Neural progenitor cell (in vitro differentiated cells): ENCODE data around the gene PIGL. TPM values are rescaled to one million over a fixed set of nuclear protein-coding genes. Genes with fewer than 3 reads are reported as not detected.

ENCODE experiments used
- DNase-seq: peaks from one replicate; pipeline ENCODE4 v3.0.0-alpha.2; 2016; ENCODE audit warnings: low spot score
- H2AFZ ChIP-seq: fragments of 200-600 bp; sonication (generic); replicated peaks from 2 replicates; pipeline ENCODE4 v1.6.1; 2016; ENCODE audit warnings: antibody characterized with exemption
- H3F3A ChIP-seq: fragments of 200-600 bp; sonication (generic); 2 replicates; pipeline ENCODE4 v1.6.1; 2016; ENCODE audit warnings: antibody characterized with exemption, low read depth
- H3K27ac ChIP-seq: fragments of 200-600 bp; sonication (generic); 2 replicates; pipeline ENCODE4 v1.5.1; 2016; ENCODE audit warnings: mild to moderate bottlenecking
- H3K27me3 ChIP-seq: fragments of 200-600 bp; sonication (generic); 2 replicates; pipeline ENCODE4 v1.6.1; 2016; ENCODE audit warnings: mild to moderate bottlenecking, moderate library complexity
- H3K36me3 ChIP-seq: fragments of 200-600 bp; sonication (generic); 2 replicates; pipeline ENCODE4 v1.5.1; 2016
- H3K4me1 ChIP-seq: fragments of 200-600 bp; sonication (generic); 2 replicates; pipeline ENCODE4 v1.6.1; 2016; ENCODE audit warnings: mixed run types
- H3K4me2 ChIP-seq: fragments of 200-600 bp; sonication (generic); 2 replicates; pipeline ENCODE4 v1.6.1; 2016
- H3K4me3 ChIP-seq: fragments of 200-600 bp; sonication (generic); 2 replicates; pipeline ENCODE4 v1.5.1; 2016
- H3K79me2 ChIP-seq: fragments of 200-600 bp; sonication (generic); 2 replicates; pipeline ENCODE4 v1.6.1; 2016; ENCODE audit warnings: low read depth
- H3K9ac ChIP-seq: fragments of 200-600 bp; sonication (generic); 2 replicates; pipeline ENCODE4 v1.6.1; 2016
- H3K9me3 ChIP-seq: fragments of 200-600 bp; sonication (generic); 2 replicates; pipeline ENCODE4 v1.5.1; 2016; ENCODE audit warnings: low read depth
- H4K20me1 ChIP-seq: fragments of 200-600 bp; sonication (generic); 2 replicates; pipeline ENCODE4 v1.6.1; 2016; ENCODE audit warnings: low read depth
- H3K27ac Mint-ChIP-seq: 3 replicates; pipeline ENCODE4 v1.8.0; 2021; ENCODE audit warnings: mixed read lengths
- H3K27me3 Mint-ChIP-seq: 2 replicates; pipeline ENCODE4 v1.8.0; 2022; ENCODE audit warnings: low read depth, mild to moderate bottlenecking, inconsistent platforms, moderate library complexity, mixed read lengths; ENCODE audit not compliant: insufficient read depth
- H3K36me3 Mint-ChIP-seq: 3 replicates; pipeline ENCODE4 v1.8.0; 2021; ENCODE audit warnings: mixed read lengths
- H3K4me1 Mint-ChIP-seq: 3 replicates; pipeline ENCODE4 v1.8.0; 2021; ENCODE audit warnings: mixed read lengths
- H3K4me3 Mint-ChIP-seq: 3 replicates; pipeline ENCODE4 v1.8.0; 2021; ENCODE audit warnings: mild to moderate bottlenecking, moderate library complexity, mixed read lengths
- H3K9me3 Mint-ChIP-seq: 3 replicates; pipeline ENCODE4 v1.8.0; 2020; ENCODE audit warnings: mixed read lengths
- EZH2 ChIP-seq: fragments of 200-600 bp; sonication (generic); IDR thresholded peaks from 2 replicates; pipeline ENCODE4 v1.6.1; 2017; ENCODE audit warnings: antibody characterized with exemption, mild to moderate bottlenecking, moderate library complexity
- EZH2phosphoT487 ChIP-seq: fragments of 200-600 bp; sonication (generic); IDR thresholded peaks from 2 replicates; pipeline ENCODE4 v1.6.1; 2017; ENCODE audit warnings: antibody characterized with exemption
- total RNA-seq: library from RNA; depleted of rRNA; stranded (reverse); fragments of >200 nt; gene quantifications from 2 replicates; pipeline ENCODE4 v1.2.3, GENCODE V29; 2015; ENCODE audit warnings: low replicate concordance
- TF ChIP-seq, protein P1 (sequence below): fragments of 200-600 bp; sonication (generic); IDR thresholded peaks from 2 replicates; pipeline ENCODE4 v1.5.1; 2017; ENCODE audit warnings: antibody characterized with exemption, mild to moderate bottlenecking

Gene PIGL
- total RNA-seq, 1 donor from 2014 or later: 57.0 TPM

DNA sequence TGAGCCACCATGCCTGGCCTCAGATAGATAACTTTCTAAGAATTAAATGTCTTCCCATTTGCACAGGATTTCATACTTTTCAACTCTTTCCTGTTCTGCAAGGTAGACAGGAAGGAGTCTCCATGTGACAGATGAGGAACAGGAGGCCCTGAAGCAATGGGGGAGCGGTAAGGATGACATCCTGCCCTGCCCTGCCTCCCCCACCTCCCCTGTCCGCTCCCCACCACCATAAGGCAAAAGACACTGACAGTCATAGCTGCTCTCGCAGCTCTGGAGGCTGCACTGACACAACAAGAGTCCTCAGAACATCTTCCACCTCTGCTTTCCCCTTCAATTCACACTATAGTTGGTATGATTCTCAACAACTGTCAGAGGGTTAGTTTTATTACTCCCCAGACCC lies 126.6 kb downstream of the PIGL start:
- Mint-ChIP-seq H3K4me3 (no peak overlapping the region), H3K36me3 (peaks cover 30% of the 10 kb centered on the region), H3K27me3 (peaks cover 2% of the 10 kb centered on the region), H3K27ac (no peak overlapping the region), H3K9me3 (no peaks in the 10 kb centered on the region), H3K4me1 (no peaks in the 10 kb centered on the region)
- H3K4me2 ChIP-seq: no peak overlapping the region
- TF ChIP-seq EZH2phosphoT487 (no peak), EZH2 (no peak)
- TF ChIP-seq, protein P1, sequence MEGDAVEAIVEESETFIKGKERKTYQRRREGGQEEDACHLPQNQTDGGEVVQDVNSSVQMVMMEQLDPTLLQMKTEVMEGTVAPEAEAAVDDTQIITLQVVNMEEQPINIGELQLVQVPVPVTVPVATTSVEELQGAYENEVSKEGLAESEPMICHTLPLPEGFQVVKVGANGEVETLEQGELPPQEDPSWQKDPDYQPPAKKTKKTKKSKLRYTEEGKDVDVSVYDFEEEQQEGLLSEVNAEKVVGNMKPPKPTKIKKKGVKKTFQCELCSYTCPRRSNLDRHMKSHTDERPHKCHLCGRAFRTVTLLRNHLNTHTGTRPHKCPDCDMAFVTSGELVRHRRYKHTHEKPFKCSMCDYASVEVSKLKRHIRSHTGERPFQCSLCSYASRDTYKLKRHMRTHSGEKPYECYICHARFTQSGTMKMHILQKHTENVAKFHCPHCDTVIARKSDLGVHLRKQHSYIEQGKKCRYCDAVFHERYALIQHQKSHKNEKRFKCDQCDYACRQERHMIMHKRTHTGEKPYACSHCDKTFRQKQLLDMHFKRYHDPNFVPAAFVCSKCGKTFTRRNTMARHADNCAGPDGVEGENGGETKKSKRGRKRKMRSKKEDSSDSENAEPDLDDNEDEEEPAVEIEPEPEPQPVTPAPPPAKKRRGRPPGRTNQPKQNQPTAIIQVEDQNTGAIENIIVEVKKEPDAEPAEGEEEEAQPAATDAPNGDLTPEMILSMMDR: no peak
- no peaks in the 10 kb centered on the region for H3K9me3 ChIP-seq
- no peak overlapping the region for H3K9ac ChIP-seq
- H3K27me3 ChIP-seq: no peaks in the 10 kb centered on the region
- H3K4me3 ChIP-seq: no peak overlapping the region
- no peak for DNase-seq
- H2AFZ ChIP-seq: no peak overlapping the region
- H3K79me2 ChIP-seq: peaks cover 4% of the 10 kb centered on the region
- H3K36me3 ChIP-seq: peaks cover 15% of the 10 kb centered on the region
- H3F3A ChIP-seq: peaks cover 30% of the 10 kb centered on the region
- no peak overlapping the region for H3K27ac ChIP-seq
- peaks cover 13% of the 10 kb centered on the region for H4K20me1 ChIP-seq
- H3K4me1 ChIP-seq: no peaks in the 10 kb centered on the region

DNA sequence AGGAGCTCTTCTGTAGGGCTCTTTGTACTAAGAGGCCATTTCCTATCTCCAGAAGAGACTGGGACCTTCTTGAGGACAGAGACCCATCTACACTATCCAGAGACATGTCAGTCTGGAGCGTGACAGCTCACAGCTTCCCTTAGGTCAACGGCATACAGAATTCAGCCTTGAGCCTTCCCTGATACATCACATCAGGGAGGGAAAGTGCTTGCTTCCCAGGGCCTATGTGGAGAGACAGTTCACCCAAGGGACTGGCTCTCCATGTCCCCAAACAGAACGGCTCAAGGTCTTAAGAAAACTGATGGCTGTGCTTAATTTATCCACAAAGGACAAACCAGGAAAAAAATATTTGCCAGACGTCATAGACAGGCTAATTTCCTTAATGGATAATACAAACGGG lies 128.6 kb downstream of the PIGL start:
- Mint-ChIP-seq H3K4me1 (no peaks in the 10 kb centered on the region), H3K4me3 (no peak overlapping the region), H3K36me3 (peaks cover 38% of the 10 kb centered on the region), H3K27me3 (peaks cover 2% of the 10 kb centered on the region), H3K27ac (no peak overlapping the region), H3K9me3 (no peaks in the 10 kb centered on the region)
- DNase-seq: no peak
- Histone ChIP-seq H3K4me1 (no peaks in the 10 kb centered on the region), H3K9me3 (no peaks in the 10 kb centered on the region), H3K4me2 (no peak overlapping the region), H2AFZ (no peak overlapping the region), H3K36me3 (peaks cover 15% of the 10 kb centered on the region), H3K4me3 (no peak overlapping the region), H3K27me3 (no peaks in the 10 kb centered on the region), H4K20me1 (peaks cover 33% of the 10 kb centered on the region), H3K27ac (no peak overlapping the region), H3K79me2 (peaks cover 24% of the 10 kb centered on the region), H3K9ac (no peak overlapping the region), H3F3A (peaks cover 37% of the 10 kb centered on the region)
- no peak for TF ChIP-seq EZH2
- TF ChIP-seq, protein P1: no peak
- TF ChIP-seq EZH2phosphoT487: no peak

DNA sequence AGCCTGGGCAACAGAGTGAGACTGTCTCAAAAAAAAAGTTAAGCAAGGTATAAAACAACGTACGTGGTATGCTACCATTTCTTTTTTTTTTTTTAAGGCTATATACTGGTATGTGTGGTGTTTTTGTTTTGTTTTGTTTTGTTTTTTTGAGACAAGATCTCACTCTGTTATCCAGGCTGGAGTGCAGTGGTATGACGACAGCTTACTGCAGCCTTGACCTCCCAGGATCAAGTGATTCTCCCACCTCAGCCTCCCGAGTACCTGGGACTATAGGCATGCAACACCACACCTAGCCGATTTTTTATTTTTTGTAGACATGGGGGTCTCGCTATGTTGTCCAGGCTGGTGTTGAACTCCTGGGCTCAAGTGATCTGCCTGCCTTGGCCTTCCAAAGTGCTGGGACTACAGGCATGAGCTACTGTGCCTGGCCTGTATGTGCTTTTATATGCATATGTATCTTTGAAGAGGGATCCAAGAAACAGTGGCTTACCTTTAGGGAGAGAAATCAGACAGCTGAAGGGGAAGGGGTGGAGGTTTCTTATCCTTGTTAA lies 129.8 kb downstream of the PIGL start:
- H4K20me1 ChIP-seq: peaks cover 45% of the 10 kb centered on the region
- DNase-seq: no peak
- TF ChIP-seq, protein P1: no peak
- TF ChIP-seq EZH2 (no peak), EZH2phosphoT487 (no peak)
- H3K4me1 ChIP-seq: peaks cover 6% of the 10 kb centered on the region
- H2AFZ ChIP-seq: no peak overlapping the region
- H3F3A ChIP-seq: peaks cover 31% of the 10 kb centered on the region
- H3K27me3 ChIP-seq: no peaks in the 10 kb centered on the region
- no peaks in the 10 kb centered on the region for H3K9me3 ChIP-seq
- no peak overlapping the region for H3K27ac Mint-ChIP-seq
- no peaks in the 10 kb centered on the region for H3K9me3 Mint-ChIP-seq
- no peak overlapping the region for H3K27ac ChIP-seq
- H3K4me1 Mint-ChIP-seq: peaks cover 8% of the 10 kb centered on the region
- H3K27me3 Mint-ChIP-seq: peaks cover 2% of the 10 kb centered on the region
- H3K79me2 ChIP-seq: peaks cover 36% of the 10 kb centered on the region
- no peak overlapping the region for H3K4me2 ChIP-seq
- no peak overlapping the region for H3K4me3 ChIP-seq
- no peak overlapping the region for H3K4me3 Mint-ChIP-seq
- H3K36me3 Mint-ChIP-seq: peaks cover 36% of the 10 kb centered on the region
- H3K36me3 ChIP-seq: peaks cover 15% of the 10 kb centered on the region
- no peak overlapping the region for H3K9ac ChIP-seq
